ENCODE results near the gene NEURL4. TPM values are rescaled to one million over a fixed set of nuclear protein-coding genes. Genes with fewer than 3 reads are reported as not detected.

The NEURL4 gene
- polyA plus RNA-seq, 6 donors from 2014 or later = 1.2 to 2.7 (median 1.9) TPM; not detected in 1

GRCh38 chr17:7313088-7313889 is 15.8 kb downstream of the NEURL4 start:
- peak overlapping the region; percentile 43 to 97 (median 94) for H3K27ac Mint-ChIP-seq
- H3K4me3 Mint-ChIP-seq = peak overlapping the region; percentile 58 to 96 (median 72)
- H3K4me1 Mint-ChIP-seq = peaks cover 56 to 74% (median 64%) of the 10 kb centered on the region in 3 donors
- DNase-seq = no peak
- no peak for ATAC-seq (ENCODE audit: low read depth in 2 of 2)
- no peaks in the 10 kb centered on the region for H3K27me3 Mint-ChIP-seq
- H3K36me3 Mint-ChIP-seq = peaks cover 15 to 26% of the 10 kb centered on the region in 2 donors
- no peaks in the 10 kb centered on the region for H3K9me3 Mint-ChIP-seq

- Mint-ChIP-seq H3K36me3 (peaks cover 15 to 26% of the 10 kb centered on the region in 2 donors), H3K27me3 (no peaks in the 10 kb centered on the region), H3K4me1 (peaks cover 56 to 74% (median 64%) of the 10 kb centered on the region in 3 donors), H3K27ac (peak overlapping the region in 5 of 6 donors; percentile 74 to 97 (median 93)), H3K4me3 (peak overlapping the region in 5 of 8 donors; percentile 41 to 96 (median 66)), H3K9me3 (no peaks in the 10 kb centered on the region)
- no peak for ATAC-seq (ENCODE audit: low read depth in 2 of 2)
- no peak for DNase-seq
Measured at GRCh38 chr17:7312432-7313087, 16.6 kb downstream of the NEURL4 start.

DNA sequence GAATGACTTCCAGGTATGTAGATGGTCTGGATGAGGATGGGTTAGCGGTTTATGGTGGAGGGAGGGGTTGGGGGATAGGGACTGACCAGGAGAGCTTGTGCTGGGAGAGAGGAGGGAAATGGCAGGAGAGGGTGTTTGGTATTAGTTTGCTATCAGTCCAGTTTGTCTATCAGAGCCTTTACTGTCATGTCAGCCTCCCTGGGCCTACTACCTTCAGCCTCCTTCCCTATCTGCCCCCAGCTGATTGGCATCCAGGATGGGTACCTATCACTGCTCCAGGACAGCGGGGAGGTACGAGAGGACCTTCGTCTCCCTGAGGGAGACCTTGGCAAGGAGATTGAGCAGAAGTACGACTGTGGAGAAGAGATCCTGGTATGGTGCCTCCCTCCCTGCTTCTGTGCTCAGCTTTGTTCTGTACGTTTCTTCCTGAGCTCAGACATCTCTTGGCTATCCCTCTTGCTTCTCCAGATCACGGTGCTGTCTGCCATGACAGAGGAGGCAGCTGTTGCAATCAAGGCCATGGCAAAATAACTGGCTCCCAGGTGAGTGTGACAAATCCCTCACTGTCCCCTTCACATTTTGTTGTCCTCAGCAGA is 17.9 kb downstream of the NEURL4 start:
- H3K27ac Mint-ChIP-seq = peak overlapping the region in 5 of 6 donors; percentile 15 to 99 (median 94)
- peaks cover 57 to 70% (median 69%) of the 10 kb centered on the region in 3 donors for H3K4me1 Mint-ChIP-seq
- no peak for ATAC-seq (ENCODE audit: low read depth in 2 of 2)
- H3K4me3 Mint-ChIP-seq = peak overlapping the region in 5 of 8 donors; percentile 16 to 98 (median 82)
- no peaks in the 10 kb centered on the region for H3K27me3 Mint-ChIP-seq
- DNase-seq = no peak
- no peaks in the 10 kb centered on the region for H3K9me3 Mint-ChIP-seq
- peaks cover 15 to 26% of the 10 kb centered on the region in 2 donors for H3K36me3 Mint-ChIP-seq

DNA sequence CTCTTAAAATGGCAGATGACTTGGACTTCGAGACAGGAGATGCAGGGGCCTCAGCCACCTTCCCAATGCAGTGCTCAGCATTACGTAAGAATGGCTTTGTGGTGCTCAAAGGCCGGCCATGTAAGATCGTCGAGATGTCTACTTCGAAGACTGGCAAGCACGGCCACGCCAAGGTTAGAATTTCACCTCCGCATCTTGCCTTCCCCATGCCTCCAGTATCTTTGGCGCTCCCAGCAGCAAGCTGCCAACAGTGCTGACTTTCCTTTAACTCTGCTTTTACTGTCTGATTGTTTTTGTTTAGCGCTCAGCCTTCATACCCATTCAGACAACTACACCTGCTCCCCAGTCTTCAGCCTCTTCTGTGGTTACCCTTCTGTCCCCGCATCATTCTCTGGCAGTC is 19.5 kb downstream of the NEURL4 start:
- Mint-ChIP-seq H3K36me3 (peaks cover 15 to 26% of the 10 kb centered on the region in 2 donors), H3K4me3 (peak overlapping the region; percentile 82 to 99 (median 98)), H3K4me1 (peaks cover 49 to 62% (median 54%) of the 10 kb centered on the region in 3 donors), H3K9me3 (no peaks in the 10 kb centered on the region), H3K27me3 (no peaks in the 10 kb centered on the region), H3K27ac (peak overlapping the region in 5 of 6 donors; percentile 97 to 100 (median 99))
- no peak for DNase-seq
- no peak for ATAC-seq (ENCODE audit: low read depth in 2 of 2)

- DNase-seq = peak; percentile 86
- Mint-ChIP-seq H3K36me3 (peaks cover 15 to 26% of the 10 kb centered on the region in 2 donors), H3K9me3 (no peaks in the 10 kb centered on the region), H3K4me1 (peaks cover 43 to 54% (median 47%) of the 10 kb centered on the region in 3 donors), H3K27ac (peak overlapping the region; percentile 97 to 100 (median 99)), H3K4me3 (peak overlapping the region; percentile 82 to 99 (median 98)), H3K27me3 (no peaks in the 10 kb centered on the region)
- peak; percentile 28 to 32 for ATAC-seq (ENCODE audit: low read depth in 2 of 2)
Measured at GRCh38 chr17:7308625-7309433, 20.3 kb downstream of the NEURL4 start.

- Mint-ChIP-seq H3K36me3 (peaks cover 15 to 26% of the 10 kb centered on the region in 2 donors), H3K4me1 (peaks cover 39 to 47% (median 40%) of the 10 kb centered on the region in 3 donors), H3K4me3 (peak overlapping the region; percentile 82 to 99 (median 98)), H3K27me3 (no peaks in the 10 kb centered on the region), H3K9me3 (no peaks in the 10 kb centered on the region), H3K27ac (peak overlapping the region; percentile 97 to 100 (median 100))
- ATAC-seq (ENCODE audit: low read depth in 2 of 2) = peak; percentile 18 to 21
- peak; percentile 59 for DNase-seq
Measured at GRCh38 chr17:7307686-7308624, 21.2 kb downstream of the NEURL4 start.

- ATAC-seq (ENCODE audit: low read depth in 2 of 2) (peak; percentile 68 to 70), DNase-seq (peak; percentile 100)
- Mint-ChIP-seq H3K36me3 (peaks cover 15 to 26% of the 10 kb centered on the region in 2 donors), H3K4me3 (peak within 1 kb of the TSS; percentile 82 to 99 (median 98)), H3K9me3 (no peaks in the 10 kb centered on the region), H3K4me1 (peaks cover 32 to 39% (median 33%) of the 10 kb centered on the region in 3 donors), H3K27ac (peak within 1 kb of the TSS; percentile 97 to 100 (median 100)), H3K27me3 (peaks cover 0 to 2% (median 1%) of the 10 kb centered on the region in 3 donors)
Measured at GRCh38 chr17:7306911-7307685, 22.0 kb downstream of the NEURL4 start, which contains the start of gene EIF5A. TSS of gene EIF5A (plus strand) at chr17:7307628. CDS start at chr17:7309636, 2,008 bp downstream.

DNA sequence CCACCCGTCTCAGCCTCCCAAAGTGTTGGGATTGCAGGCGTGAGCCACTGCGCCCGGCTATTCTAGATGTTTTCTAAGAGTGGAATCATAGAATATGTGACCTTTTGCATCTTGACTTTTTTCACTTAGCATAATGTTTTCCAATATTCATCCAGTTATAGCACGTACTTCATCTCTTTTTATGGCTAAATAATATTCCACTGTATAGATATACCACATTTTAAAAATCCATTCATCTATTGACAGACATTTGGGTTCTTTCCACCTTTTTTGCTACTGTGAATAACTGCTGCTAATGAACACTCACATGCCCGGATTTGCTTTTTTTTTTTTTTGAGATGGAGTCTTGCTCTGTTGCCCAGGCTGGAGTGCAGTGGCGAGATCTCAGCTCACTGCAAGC is 25.0 kb downstream of the NEURL4 start:
- Mint-ChIP-seq H3K4me3 (peak overlapping the region in 3 of 8 donors; percentile 2 to 55 (median 30)), H3K4me1 (peaks cover 4 to 13% (median 6%) of the 10 kb centered on the region in 3 donors), H3K9me3 (no peaks in the 10 kb centered on the region), H3K27me3 (peaks cover 4 to 22% (median 18%) of the 10 kb centered on the region in 3 donors), H3K36me3 (no peaks in the 10 kb centered on the region), H3K27ac (no peak overlapping the region)
- ATAC-seq (ENCODE audit: low read depth in 2 of 2) = no peak
- DNase-seq = no peak

DNA sequence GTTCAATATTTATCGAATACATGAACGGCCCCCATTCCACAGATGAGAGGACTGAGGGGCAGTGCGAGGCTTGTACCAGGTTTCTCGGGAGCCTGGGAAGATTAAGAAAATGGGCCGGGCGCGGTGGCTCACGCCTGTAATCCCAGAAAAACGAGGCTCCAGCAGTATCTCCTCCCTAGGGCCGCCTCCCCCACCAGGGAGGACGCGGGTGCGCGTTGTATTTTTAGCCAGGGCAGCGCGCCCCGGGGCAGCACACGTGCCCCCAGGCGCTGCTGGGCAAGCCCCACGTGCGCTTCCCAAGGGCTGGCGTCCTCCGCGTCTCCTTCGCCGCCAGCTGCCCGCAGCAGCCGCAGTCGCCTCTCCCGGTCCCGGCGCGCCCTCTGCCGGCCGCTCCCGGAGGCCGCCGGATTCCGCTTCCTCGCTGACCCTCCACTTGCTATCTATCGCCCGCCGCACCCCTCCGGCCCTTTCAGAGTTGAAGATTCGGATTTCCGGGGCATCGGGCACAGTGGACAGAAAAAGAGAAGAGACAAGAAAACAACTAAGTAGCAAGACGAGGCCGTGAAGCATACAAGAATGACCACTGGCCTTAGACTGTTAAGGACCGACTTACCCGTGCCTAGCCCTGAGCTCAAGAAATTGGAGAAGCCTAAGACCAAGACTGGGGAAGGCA is 32.8 kb downstream of the NEURL4 start:
- Mint-ChIP-seq H3K36me3 (no peaks in the 10 kb centered on the region), H3K9me3 (peaks cover 0 to 1% (median 0%) of the 10 kb centered on the region in 7 donors), H3K4me1 (peaks cover 7 to 26% (median 22%) of the 10 kb centered on the region in 3 donors), H3K27me3 (peaks cover 23 to 56% (median 46%) of the 10 kb centered on the region in 3 donors), H3K27ac (peak overlapping the region in 1 of 6 donors; percentile 63), H3K4me3 (peak overlapping the region; percentile 12 to 91 (median 66))
- ATAC-seq (ENCODE audit: low read depth in 2 of 2) (peak; percentile 26 to 40), DNase-seq (peak; percentile 59)

DNA sequence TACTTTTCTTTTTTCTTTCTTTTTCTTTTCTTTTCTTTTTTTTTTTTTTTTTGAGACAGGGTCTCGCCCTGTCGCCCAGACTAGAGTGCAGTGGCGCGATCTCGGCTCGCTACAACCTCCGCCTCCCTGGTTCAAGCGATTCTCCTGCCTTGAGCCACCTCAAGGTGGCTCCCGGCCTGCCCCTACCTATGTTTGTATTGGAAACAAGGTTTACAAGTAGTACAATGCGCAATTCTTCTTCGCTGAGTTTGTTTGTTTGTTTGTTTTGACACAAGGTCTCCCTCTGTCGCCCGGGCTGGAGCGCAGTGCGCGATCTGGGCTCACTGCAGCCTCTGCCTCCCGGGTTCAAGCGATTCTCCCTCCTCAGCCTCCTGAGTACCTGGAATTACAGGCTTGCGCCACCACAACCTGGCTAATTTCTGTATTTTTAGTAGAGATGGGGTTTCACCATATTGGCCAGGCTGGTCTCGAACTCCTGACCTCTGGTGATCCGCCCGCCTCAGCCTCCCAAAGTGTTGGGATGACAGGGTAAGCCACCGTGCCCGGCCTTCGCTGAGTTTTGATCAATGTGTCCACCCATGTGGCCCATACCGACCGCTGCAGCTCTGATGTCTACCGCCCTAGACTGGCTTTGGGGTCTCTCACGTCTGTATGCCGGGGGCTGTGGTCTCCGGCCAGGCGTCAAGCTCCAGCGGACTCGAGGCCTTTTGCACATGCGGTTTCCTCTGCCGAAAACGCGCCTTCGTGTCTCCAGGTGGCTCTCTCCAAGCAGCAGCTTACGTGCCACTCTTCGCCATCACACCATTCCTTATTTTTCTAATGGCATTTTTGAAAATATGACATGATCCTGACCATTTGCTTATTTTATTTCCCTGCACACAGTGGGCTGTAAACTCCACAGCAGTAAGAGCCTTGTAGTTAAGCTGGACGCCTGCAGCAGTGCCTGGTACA is 33.6 kb downstream of the NEURL4 start:
- Mint-ChIP-seq H3K36me3 (no peaks in the 10 kb centered on the region), H3K27ac (peak overlapping the region in 3 of 6 donors; percentile 12 to 80 (median 79)), H3K4me3 (peak overlapping the region; percentile 76 to 93 (median 89)), H3K4me1 (peaks cover 7 to 26% (median 22%) of the 10 kb centered on the region in 3 donors), H3K9me3 (peaks cover 0 to 1% (median 0%) of the 10 kb centered on the region in 7 donors), H3K27me3 (peaks cover 23 to 61% (median 49%) of the 10 kb centered on the region in 3 donors)
- peak; percentile 23 to 29 for ATAC-seq (ENCODE audit: low read depth in 2 of 2)
- DNase-seq = no peak
